NB4 (cell line): Measurements from ENCODE around the gene CCDC187.

Source experiments
- DNase-seq: peaks from one replicate; pipeline ENCODE4 v3.0.0; 2010; ENCODE audit warnings: low read depth
- H3K4me3 ChIP-seq: one replicate; pipeline ENCODE4 v1.5.1; 2011; ENCODE audit warnings: mild to moderate bottlenecking, low read depth, low read length, moderate library complexity
- CTCF ChIP-seq: IDR thresholded peaks from one replicate; pipeline ENCODE4 v1.5.1; 2012; ENCODE audit warnings: low read depth, low read length
- MYC ChIP-seq: IDR thresholded peaks from 2 replicates; pipeline ENCODE4 v1.6.1; 2011; ENCODE audit warnings: low read depth, low read length
- POLR2A ChIP-seq: IDR thresholded peaks from 2 replicates; pipeline ENCODE4 v1.6.1; 2011; ENCODE audit warnings: mild to moderate bottlenecking; ENCODE audit not compliant: insufficient read length; ENCODE audit errors: extremely low read depth
- TF ChIP-seq, protein P1 (sequence below): IDR thresholded peaks from 2 replicates; pipeline ENCODE4 v1.6.1; 2011; ENCODE audit warnings: low read depth, low read length

CCDC187 gene

GRCh38 chr9:136231478-136232297, 72.2 kb downstream of the CCDC187 start:
- no peak for DNase-seq
- no peak overlapping the region for H3K4me3 ChIP-seq
- TF ChIP-seq MYC, result no peak
- TF ChIP-seq CTCF, result no peak
- no peak for TF ChIP-seq POLR2A
- TF ChIP-seq, protein P1, sequence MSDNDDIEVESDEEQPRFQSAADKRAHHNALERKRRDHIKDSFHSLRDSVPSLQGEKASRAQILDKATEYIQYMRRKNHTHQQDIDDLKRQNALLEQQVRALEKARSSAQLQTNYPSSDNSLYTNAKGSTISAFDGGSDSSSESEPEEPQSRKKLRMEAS, result no peak

GRCh38 chr9:136230773-136231172, 73.1 kb downstream of the CCDC187 start:
- no peak for TF ChIP-seq MYC
- no peak for DNase-seq
- H3K4me3 ChIP-seq, result no peak overlapping the region

- H3K4me3 ChIP-seq, result no peak overlapping the region
- TF ChIP-seq CTCF, result no peak
- DNase-seq, result no peak
These were observed 73.5 kb downstream of the CCDC187 start for GRCh38 chr9:136230365-136230764.

GRCh38 chr9:136229096-136230065, 74.5 kb downstream of the CCDC187 start:
- TF ChIP-seq MYC (no peak), POLR2A (no peak), CTCF (no peak)
- TF ChIP-seq, protein P1, result no peak
- no peak for DNase-seq
- H3K4me3 ChIP-seq, result no peak overlapping the region

- TF ChIP-seq, protein P1, result no peak
- DNase-seq, result peak; percentile 31
- no peak overlapping the region for H3K4me3 ChIP-seq
These were observed 75.6 kb downstream of the CCDC187 start for GRCh38 chr9:136228107-136228875.

- DNase-seq, result no peak
- TF ChIP-seq MYC, result no peak
- no peak for TF ChIP-seq CTCF
- no peak for TF ChIP-seq POLR2A
- TF ChIP-seq, protein P1, result no peak
- H3K4me3 ChIP-seq, result no peak overlapping the region
These were observed 77.0 kb downstream of the CCDC187 start for GRCh38 chr9:136226680-136227407.
